T follicular helper cell (primary cell): ENCODE data around the gene SLC35A4.
"Not testable (repeated sequence)": the region's sequence is repeated elsewhere in the genome, so short reads cannot be mapped to it uniquely, and the experiment has no call there.

Experiments
- DNase-seq: peaks from one replicate; pipeline ENCODE4 v3.0.0-alpha.2; 2020; ENCODE audit warnings: low read depth

SLC35A4 gene

GRCh38 chr5:140588311-140589070 is 23.9 kb downstream of the SLC35A4 start:
- no peak for DNase-seq

- no peak for DNase-seq
These were observed 26.2 kb downstream of the SLC35A4 start for GRCh38 chr5:140590861-140591260.

GRCh38 chr5:140591747-140592372 is 27.2 kb downstream of the SLC35A4 start:
- DNase-seq = no peak

DNA sequence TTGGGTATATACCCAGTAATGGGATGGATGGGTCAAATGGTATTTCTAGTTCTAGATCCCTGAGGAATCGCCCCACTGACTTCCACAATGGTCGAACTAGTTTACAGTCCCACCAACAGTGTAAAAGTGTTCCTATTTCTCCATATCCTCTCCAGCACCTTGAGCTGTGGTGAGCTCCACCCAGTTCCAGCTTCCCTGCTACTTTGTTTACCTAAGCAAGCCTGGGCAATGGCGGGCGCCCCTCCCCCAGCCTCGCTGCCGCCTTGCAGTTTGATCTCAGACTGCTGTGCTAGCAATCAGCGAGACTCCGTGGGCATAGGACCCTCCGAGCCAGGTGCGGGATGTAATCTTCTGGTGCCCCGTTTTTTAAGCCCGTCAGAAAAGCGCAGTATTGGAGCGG is 28.4 kb downstream of the SLC35A4 start:
- not testable (repeated sequence) for DNase-seq

DNA sequence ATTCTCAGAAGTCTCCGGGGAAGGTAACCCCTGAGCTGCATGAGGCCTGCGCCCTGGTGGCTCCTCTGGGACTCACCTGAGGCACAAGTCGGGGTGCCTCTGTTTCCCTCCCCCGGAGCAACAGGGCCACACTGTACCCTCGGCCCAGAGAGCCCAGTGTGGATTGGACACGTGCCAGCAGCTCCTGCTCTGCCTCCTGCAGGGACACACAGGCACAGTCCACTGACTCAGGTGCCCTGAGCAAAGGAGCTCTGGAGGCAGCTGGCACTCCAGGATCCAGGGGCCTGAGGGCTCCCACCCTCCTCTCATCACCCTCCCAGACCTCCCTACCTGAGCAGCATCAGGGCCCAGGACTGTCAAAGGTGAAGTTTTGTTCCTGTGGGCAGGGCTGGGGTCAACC is 29.5 kb downstream of the SLC35A4 start:
- no peak for DNase-seq

- no peak for DNase-seq
These were observed 31.1 kb downstream of the SLC35A4 start for GRCh38 chr5:140595538-140596300.

- DNase-seq = no peak
These were observed 31.7 kb downstream of the SLC35A4 start for GRCh38 chr5:140596321-140596741.

- no peak for DNase-seq
These were observed 34.2 kb downstream of the SLC35A4 start for GRCh38 chr5:140598836-140599235.

GRCh38 chr5:140600096-140600495 is 35.5 kb downstream of the SLC35A4 start:
- no peak for DNase-seq

DNA sequence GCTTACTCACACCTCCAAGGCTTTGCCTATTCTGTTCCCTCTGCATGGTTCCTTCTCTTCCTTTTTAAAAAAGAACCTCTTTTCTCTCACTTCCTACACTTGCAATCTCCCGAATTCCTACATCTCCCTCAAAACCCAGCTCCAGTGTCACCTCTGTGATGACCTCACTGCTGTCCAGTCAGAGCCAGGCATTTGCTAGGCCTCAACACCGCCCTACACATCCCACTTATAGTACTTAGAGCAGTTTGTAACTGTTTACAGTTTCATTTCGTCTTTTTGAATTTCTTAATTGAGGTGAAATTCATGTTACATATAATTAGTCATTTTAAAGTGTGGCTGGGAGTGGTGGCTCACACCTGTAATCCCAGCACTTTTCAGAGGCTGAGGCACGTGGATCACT is 37.5 kb downstream of the SLC35A4 start:
- no peak for DNase-seq

GRCh38 chr5:140603446-140603698 is 38.7 kb downstream of the SLC35A4 start:
- not testable (repeated sequence) for DNase-seq

DNA sequence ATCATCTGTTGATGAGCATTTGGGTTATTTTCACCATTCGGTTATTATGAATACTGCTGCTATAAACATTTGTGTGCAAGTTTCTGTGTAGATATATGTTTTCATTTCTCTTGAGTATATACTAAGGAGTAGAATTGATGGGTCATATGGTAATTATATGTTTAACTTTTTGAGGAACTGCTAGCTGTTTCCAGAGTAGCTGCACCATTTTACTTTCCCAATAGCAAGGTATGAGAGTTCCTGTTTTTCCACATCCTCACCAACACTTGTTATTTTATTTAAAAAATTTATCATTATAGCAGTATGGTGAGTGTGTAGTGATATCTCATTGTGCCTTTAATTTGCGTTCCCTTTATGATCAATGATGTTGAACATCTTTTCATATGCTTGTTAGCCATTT is 39.1 kb downstream of the SLC35A4 start:
- no peak for DNase-seq

- DNase-seq = no peak
These were observed 41.3 kb downstream of the SLC35A4 start for GRCh38 chr5:140605879-140606278.

DNA sequence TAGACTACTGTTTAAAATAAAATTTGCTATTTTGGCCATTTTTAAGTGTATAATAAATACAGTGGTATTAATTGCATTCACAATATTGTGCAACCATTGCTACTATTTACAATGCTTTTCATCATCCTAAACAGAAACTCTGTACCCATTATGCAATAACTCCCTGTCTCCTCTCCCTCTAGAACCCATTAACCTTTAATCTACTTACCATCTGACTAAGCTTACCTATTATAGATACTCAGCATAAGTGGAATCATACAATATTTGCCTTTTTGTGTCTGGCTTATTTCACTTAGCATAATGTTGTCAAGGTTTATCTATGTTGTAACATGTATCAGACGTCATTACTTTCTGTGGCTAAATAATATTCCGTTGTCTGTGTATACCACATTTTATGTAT is 42.4 kb downstream of the SLC35A4 start:
- no peak for DNase-seq

GRCh38 chr5:140608722-140609121 is 44.1 kb downstream of the SLC35A4 start:
- DNase-seq = no peak

DNA sequence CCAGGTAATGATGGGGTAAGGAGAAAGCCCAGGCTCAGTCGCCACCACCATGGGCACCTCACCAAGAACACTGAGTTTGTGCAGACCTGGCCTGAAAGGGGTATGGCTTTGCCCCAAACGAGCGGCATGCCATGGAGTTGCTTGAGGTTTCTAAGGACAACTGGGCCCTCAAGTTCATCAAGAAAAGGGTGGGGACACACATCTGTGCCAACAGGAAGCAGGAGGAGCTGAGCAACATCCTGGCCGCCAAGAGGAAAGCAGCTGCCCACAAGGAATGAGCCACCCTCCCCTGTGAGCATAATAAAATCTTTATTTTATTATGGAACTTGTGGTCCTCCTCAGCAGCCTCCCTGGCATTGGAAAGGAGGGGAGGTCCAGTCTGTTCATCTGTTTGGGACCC is 44.5 kb downstream of the SLC35A4 start:
- no peak for DNase-seq

GRCh38 chr5:140611020-140611521 is 46.4 kb downstream of the SLC35A4 start:
- DNase-seq = no peak
